Adipocyte (in vitro differentiated cells): ENCODE measurements around the gene PROB1.
"Not testable (repeated sequence)": the region's sequence is repeated elsewhere in the genome, so short reads cannot be mapped to it uniquely, and the experiment has no call there.

ENCODE experiments used
- DNase-seq: peaks from one replicate; pipeline ENCODE4 v3.0.0-alpha.2; 2015; ENCODE audit warnings: low read depth
- H3K27me3 ChIP-seq: replicated peaks from 2 replicates; pipeline ENCODE4 v1.7.0; 2013; ENCODE audit warnings: mild to moderate bottlenecking, low read length, moderate library complexity; ENCODE audit not compliant: control insufficient read depth, insufficient read depth
- H3K36me3 ChIP-seq: 2 replicates; pipeline ENCODE4 v1.7.0; 2013; ENCODE audit warnings: low read length, mild to moderate bottlenecking, moderate library complexity; ENCODE audit not compliant: control insufficient read depth, insufficient read depth, severe bottlenecking
- H3K4me1 ChIP-seq: 2 replicates; pipeline ENCODE4 v1.7.0; 2013; ENCODE audit warnings: mild to moderate bottlenecking, low read length, moderate library complexity; ENCODE audit not compliant: control insufficient read depth, insufficient read depth
- H3K4me3 ChIP-seq: 2 replicates; pipeline ENCODE4 v1.7.0; 2013; ENCODE audit warnings: mild to moderate bottlenecking, low read length, moderate library complexity
- H3K9ac ChIP-seq: 2 replicates; pipeline ENCODE4 v1.7.0; 2013; ENCODE audit warnings: mild to moderate bottlenecking, low read length, moderate library complexity
- H3K9me3 ChIP-seq: 2 replicates; pipeline ENCODE4 v1.7.0; 2013; ENCODE audit warnings: mild to moderate bottlenecking, low read length, moderate library complexity; ENCODE audit not compliant: control insufficient read depth

Gene PROB1

GRCh38 chr5:139394654-139395566, at the start of gene PROB1:
Gene PROB1 (minus strand): TSS chr5:139395104. CDS start chr5:139395081, 23 bp downstream.
- peaks cover 12% of the 10 kb centered on the region for H3K27me3 ChIP-seq
- peak within 1 kb of the TSS; percentile 71 for H3K4me3 ChIP-seq
- H3K9me3 ChIP-seq: no peaks in the 10 kb centered on the region
- no peaks in the 10 kb centered on the region for H3K36me3 ChIP-seq
- DNase-seq: no peak
- peaks cover 10% of the 10 kb centered on the region for H3K4me1 ChIP-seq
- peak within 1 kb of the TSS; percentile 46 for H3K9ac ChIP-seq

- Histone ChIP-seq H3K9ac (no peak overlapping the region), H3K9me3 (no peaks in the 10 kb centered on the region), H3K4me3 (no peak overlapping the region), H3K27me3 (no peaks in the 10 kb centered on the region), H3K4me1 (peaks cover 12% of the 10 kb centered on the region), H3K36me3 (no peaks in the 10 kb centered on the region)
- DNase-seq: peak; percentile 47
Measured at GRCh38 chr5:139443831-139444453, 49.0 kb upstream of the PROB1 start.

GRCh38 chr5:139440416-139440815, 45.5 kb upstream of the PROB1 start:
- not testable (repeated sequence) for H3K36me3 ChIP-seq, DNase-seq, H3K4me1 ChIP-seq, H3K4me3 ChIP-seq, H3K27me3 ChIP-seq, H3K9me3 ChIP-seq, H3K9ac ChIP-seq

GRCh38 chr5:139439013-139439903, 44.4 kb upstream of the PROB1 start, which contains the start of gene DNAJC18:
Gene DNAJC18 (minus strand): TSS chr5:139439525. CDS start chr5:139439445, 80 bp downstream.
- no peaks in the 10 kb centered on the region for H3K27me3 ChIP-seq
- no peaks in the 10 kb centered on the region for H3K36me3 ChIP-seq
- peaks cover 6% of the 10 kb centered on the region for H3K4me1 ChIP-seq
- peak within 1 kb of the TSS; percentile 97 for H3K4me3 ChIP-seq
- no peaks in the 10 kb centered on the region for H3K9me3 ChIP-seq
- DNase-seq: peak; percentile 97
- H3K9ac ChIP-seq: peak within 1 kb of the TSS; percentile 94

- Histone ChIP-seq H3K36me3 (no peaks in the 10 kb centered on the region), H3K9ac (peak overlapping the region; percentile 94), H3K27me3 (no peaks in the 10 kb centered on the region), H3K4me3 (peak overlapping the region; percentile 97), H3K4me1 (peaks cover 6% of the 10 kb centered on the region), H3K9me3 (no peaks in the 10 kb centered on the region)
- DNase-seq: no peak
Measured at GRCh38 chr5:139438707-139439012, 43.8 kb upstream of the PROB1 start.

- Histone ChIP-seq H3K9ac (no peak overlapping the region), H3K4me1 (peaks cover 6% of the 10 kb centered on the region), H3K4me3 (no peak overlapping the region), H3K9me3 (no peaks in the 10 kb centered on the region), H3K36me3 (no peaks in the 10 kb centered on the region), H3K27me3 (no peaks in the 10 kb centered on the region)
- no peak for DNase-seq
Measured at GRCh38 chr5:139435676-139436075, 40.8 kb upstream of the PROB1 start.

- no peak overlapping the region for H3K4me3 ChIP-seq
- DNase-seq: no peak
- H3K36me3 ChIP-seq: no peaks in the 10 kb centered on the region
- H3K9ac ChIP-seq: no peak overlapping the region
- no peaks in the 10 kb centered on the region for H3K27me3 ChIP-seq
- H3K9me3 ChIP-seq: no peaks in the 10 kb centered on the region
- H3K4me1 ChIP-seq: no peaks in the 10 kb centered on the region
Measured at GRCh38 chr5:139431706-139432105, 36.8 kb upstream of the PROB1 start.

- DNase-seq: no peak
- Histone ChIP-seq H3K4me1 (peaks cover 8% of the 10 kb centered on the region), H3K9ac (no peak overlapping the region), H3K36me3 (no peaks in the 10 kb centered on the region), H3K9me3 (no peaks in the 10 kb centered on the region), H3K27me3 (no peaks in the 10 kb centered on the region), H3K4me3 (no peak overlapping the region)
Measured at GRCh38 chr5:139430015-139430414, 35.1 kb upstream of the PROB1 start.

GRCh38 chr5:139426203-139426885, 31.4 kb upstream of the PROB1 start:
- DNase-seq: peak; percentile 60
- peaks cover 8% of the 10 kb centered on the region for H3K4me1 ChIP-seq
- H3K27me3 ChIP-seq: no peaks in the 10 kb centered on the region
- H3K4me3 ChIP-seq: no peak overlapping the region
- no peak overlapping the region for H3K9ac ChIP-seq
- no peaks in the 10 kb centered on the region for H3K36me3 ChIP-seq
- no peaks in the 10 kb centered on the region for H3K9me3 ChIP-seq

- no peak for DNase-seq
- Histone ChIP-seq H3K36me3 (peaks cover 2% of the 10 kb centered on the region), H3K9ac (no peak overlapping the region), H3K27me3 (no peaks in the 10 kb centered on the region), H3K4me1 (peaks cover 8% of the 10 kb centered on the region), H3K4me3 (no peak overlapping the region), H3K9me3 (no peaks in the 10 kb centered on the region)
Measured at GRCh38 chr5:139425497-139425896, 30.6 kb upstream of the PROB1 start.
